Measurements from ENCODE around the gene TLCD3A.
"Not testable (repeated sequence)": the region's sequence is repeated elsewhere in the genome, so short reads cannot be mapped to it uniquely, and the experiment has no call there.

The TLCD3A gene

DNA sequence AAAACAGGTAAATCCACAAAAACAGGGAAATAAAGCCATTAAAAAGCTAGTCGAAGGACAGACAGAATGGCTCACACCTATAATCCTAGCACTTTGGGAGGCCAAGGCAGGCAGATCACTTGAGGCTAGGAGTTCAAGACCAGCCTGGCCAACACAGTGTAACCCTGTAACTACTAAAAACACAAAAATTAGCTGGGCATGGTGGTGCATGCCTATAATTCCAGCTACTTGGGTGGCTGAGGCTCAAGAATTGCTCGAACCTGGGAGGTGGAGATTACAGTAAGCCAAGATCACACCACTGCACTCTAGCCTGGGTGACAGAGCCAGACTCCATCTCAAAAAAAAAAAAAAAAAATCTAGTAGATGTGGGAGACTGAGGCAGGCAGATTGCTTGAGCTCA, 34.3 kb upstream of the TLCD3A start:
- not testable (repeated sequence) for DNase-seq, H3K27me3 Mint-ChIP-seq, H3K4me1 Mint-ChIP-seq, H3K9me3 Mint-ChIP-seq, H3K27ac Mint-ChIP-seq, H3K4me3 Mint-ChIP-seq
- CTCF ChIA-PET = interaction anchor here (0.6 to 5.9 kb wide), 5 partner anchors 10 to 287 kb away, joined by 3 to 99 read pairs (median 3); a partner anchor contains a TSS
- peaks cover 17% of the 10 kb centered on the region for H3K36me3 Mint-ChIP-seq

- Mint-ChIP-seq H3K27ac (no peak overlapping the region), H3K4me1 (no peaks in the 10 kb centered on the region), H3K27me3 (no peaks in the 10 kb centered on the region), H3K4me3 (no peak overlapping the region), H3K36me3 (peaks cover 17% of the 10 kb centered on the region), H3K9me3 (no peaks in the 10 kb centered on the region)
- DNase-seq = no peak
- CTCF ChIA-PET = interaction anchor here (0.7 to 5.9 kb wide), 14 partner anchors 8 to 554 kb away, joined by 3 to 99 read pairs (median 5); a partner anchor contains a TSS
Observed at GRCh38 chr17:699345-699744, 33.1 kb upstream of the TLCD3A start.

GRCh38 chr17:700504-701094, 31.8 kb upstream of the TLCD3A start:
- H3K9me3 Mint-ChIP-seq = no peaks in the 10 kb centered on the region
- H3K4me3 Mint-ChIP-seq = no peak overlapping the region
- CTCF ChIA-PET = interaction anchor here (0.7 to 5.9 kb wide), 24 partner anchors 9 to 555 kb away, joined by 3 to 99 read pairs (median 5); partner anchors contain the start of gene TIMM22
- peaks cover 9% of the 10 kb centered on the region for H3K36me3 Mint-ChIP-seq
- H3K4me1 Mint-ChIP-seq = no peaks in the 10 kb centered on the region
- H3K27me3 Mint-ChIP-seq = no peaks in the 10 kb centered on the region
- no peak overlapping the region for H3K27ac Mint-ChIP-seq
- no peak for DNase-seq

DNA sequence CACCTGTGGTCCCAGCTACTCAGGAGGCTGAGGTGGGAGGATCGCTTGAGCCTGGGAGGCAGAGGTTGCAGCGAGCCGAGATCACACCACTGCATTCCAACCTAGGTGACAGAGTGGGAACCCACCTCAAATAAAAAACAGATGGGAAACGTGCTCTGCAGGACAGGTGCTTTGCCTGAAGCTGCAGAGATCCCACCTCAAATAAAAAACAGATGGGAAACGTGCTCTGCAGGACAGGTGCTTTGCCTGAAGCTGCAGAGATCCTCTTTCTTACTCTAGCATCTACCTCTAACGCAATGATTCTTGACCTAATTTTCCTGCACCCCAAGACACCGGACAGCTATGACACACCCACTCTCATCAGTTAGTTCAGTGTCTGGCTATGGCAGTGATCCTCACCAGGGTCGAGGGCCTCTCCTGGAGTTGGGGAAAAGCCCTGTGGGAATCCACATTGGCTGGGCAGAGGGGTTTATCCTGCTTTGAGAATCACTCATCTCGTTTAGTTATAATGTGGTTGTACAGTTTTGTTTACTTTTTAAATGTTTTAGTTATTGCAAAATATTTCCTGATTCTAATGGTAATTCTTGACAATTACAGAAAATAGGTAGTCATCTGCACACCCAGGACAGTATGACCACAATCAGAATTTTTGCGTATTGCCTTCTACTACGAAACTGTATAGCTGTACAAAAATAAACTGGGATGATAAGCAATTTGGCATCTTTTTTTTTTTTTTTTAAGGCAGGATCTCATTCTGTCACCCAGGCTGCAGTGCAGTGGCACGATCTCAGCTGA, 29.1 kb upstream of the TLCD3A start:
- H3K4me3 Mint-ChIP-seq = no peak overlapping the region
- H3K4me1 Mint-ChIP-seq = peaks cover 3% of the 10 kb centered on the region
- no peak overlapping the region for H3K27ac Mint-ChIP-seq
- no peak for DNase-seq
- peaks cover 8% of the 10 kb centered on the region for H3K36me3 Mint-ChIP-seq
- H3K27me3 Mint-ChIP-seq = no peaks in the 10 kb centered on the region
- CTCF ChIA-PET = interaction anchor here (0.6 to 3.5 kb wide), 3 partner anchors 278 to 299 kb away, joined by 3 to 17 read pairs (median 3); no protein-coding TSS in a partner anchor
- no peaks in the 10 kb centered on the region for H3K9me3 Mint-ChIP-seq

GRCh38 chr17:704111-704864, 28.1 kb upstream of the TLCD3A start:
- Mint-ChIP-seq H3K4me1 (peaks cover 6% of the 10 kb centered on the region), H3K4me3 (no peak overlapping the region), H3K36me3 (peaks cover 13% of the 10 kb centered on the region), H3K9me3 (no peaks in the 10 kb centered on the region), H3K27me3 (no peaks in the 10 kb centered on the region), H3K27ac (no peak overlapping the region)
- CTCF ChIA-PET = interaction anchor here (0.6 to 3.5 kb wide), 5 partner anchors 12 to 292 kb away, joined by 3 to 17 read pairs (median 3); partner anchors contain the start of gene TIMM22
- no peak for DNase-seq

GRCh38 chr17:705011-705410, 27.4 kb upstream of the TLCD3A start:
- peaks cover 8% of the 10 kb centered on the region for H3K4me1 Mint-ChIP-seq
- H3K36me3 Mint-ChIP-seq = peaks cover 17% of the 10 kb centered on the region
- CTCF ChIA-PET = interaction anchor here (0.6 to 3.5 kb wide), 5 partner anchors 11 to 317 kb away, joined by 3 to 17 read pairs (median 3); partner anchors contain the start of gene TIMM22
- no peak for DNase-seq
- no peaks in the 10 kb centered on the region for H3K27me3 Mint-ChIP-seq
- no peaks in the 10 kb centered on the region for H3K9me3 Mint-ChIP-seq
- no peak overlapping the region for H3K27ac Mint-ChIP-seq
- H3K4me3 Mint-ChIP-seq = no peak overlapping the region

DNA sequence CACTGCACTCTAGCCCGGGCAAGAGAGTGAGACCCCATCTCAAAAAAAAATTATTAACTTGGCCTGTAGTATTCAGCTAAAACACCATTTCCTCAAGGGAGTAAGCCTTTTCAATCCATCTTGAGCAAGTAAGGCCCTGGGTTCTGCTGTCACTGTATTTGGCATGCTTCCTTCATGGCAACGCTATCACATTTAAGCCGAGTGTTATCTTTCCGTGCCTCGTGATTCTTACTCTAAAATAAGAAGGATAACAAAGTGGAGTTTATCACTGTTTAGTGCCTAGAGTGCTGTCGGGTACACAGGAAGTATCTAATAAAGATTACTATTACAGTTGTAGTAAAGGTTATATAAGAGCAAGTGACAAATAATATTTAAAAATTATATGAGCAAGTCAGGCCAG, 26.5 kb upstream of the TLCD3A start:
- Mint-ChIP-seq H3K27ac (no peak overlapping the region), H3K4me1 (peaks cover 8% of the 10 kb centered on the region), H3K9me3 (no peaks in the 10 kb centered on the region), H3K36me3 (peaks cover 17% of the 10 kb centered on the region), H3K27me3 (no peaks in the 10 kb centered on the region), H3K4me3 (no peak overlapping the region)
- CTCF ChIA-PET = interaction anchor here (0.8 to 3.5 kb wide), 3 partner anchors 291 to 318 kb away, joined by 3 to 17 read pairs (median 3); partner anchors contain the start of gene TIMM22
- DNase-seq = no peak

DNA sequence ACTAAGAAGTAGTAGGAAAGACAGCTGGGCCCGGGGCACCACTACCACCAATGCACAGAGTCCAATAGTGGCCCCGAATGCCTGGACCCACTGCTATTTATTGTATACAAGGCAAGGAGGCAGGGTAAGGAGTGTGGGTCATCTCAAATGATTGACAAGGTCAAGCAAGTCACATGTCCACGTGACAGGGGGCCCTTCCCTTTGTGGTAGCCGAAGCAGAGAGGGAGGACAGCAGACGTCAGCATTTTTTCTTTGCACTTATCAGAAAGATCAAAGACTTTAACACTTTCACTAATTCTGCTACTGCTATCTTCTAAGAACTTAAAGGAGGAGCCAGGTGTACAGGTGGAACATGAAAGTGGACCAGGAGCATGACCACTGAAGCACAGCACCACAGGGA, 24.3 kb upstream of the TLCD3A start:
- no peaks in the 10 kb centered on the region for H3K27me3 Mint-ChIP-seq
- CTCF ChIA-PET = no interaction called here
- peaks cover 17% of the 10 kb centered on the region for H3K4me1 Mint-ChIP-seq
- H3K27ac Mint-ChIP-seq = no peak overlapping the region
- H3K4me3 Mint-ChIP-seq = no peak overlapping the region
- DNase-seq = no peak
- H3K9me3 Mint-ChIP-seq = no peaks in the 10 kb centered on the region
- H3K36me3 Mint-ChIP-seq = peaks cover 17% of the 10 kb centered on the region

GRCh38 chr17:718075-718474, 14.3 kb upstream of the TLCD3A start:
- peaks cover 25% of the 10 kb centered on the region for H3K27me3 Mint-ChIP-seq
- peaks cover 6% of the 10 kb centered on the region for H3K36me3 Mint-ChIP-seq
- no peak overlapping the region for H3K4me3 Mint-ChIP-seq

GRCh38 chr17:720706-721539, 11.5 kb upstream of the TLCD3A start:
- Mint-ChIP-seq H3K4me3 (no peak overlapping the region), H3K4me1 (no peaks in the 10 kb centered on the region), H3K36me3 (no peaks in the 10 kb centered on the region), H3K9me3 (no peaks in the 10 kb centered on the region), H3K27ac (no peak overlapping the region), H3K27me3 (peaks cover 25% of the 10 kb centered on the region)
- CTCF ChIA-PET = no interaction called here
- no peak for DNase-seq

More at GRCh38 chr17:718075-718474, 14.3 kb upstream of the TLCD3A start:
- no peak overlapping the region for H3K27ac Mint-ChIP-seq
- H3K9me3 Mint-ChIP-seq = no peaks in the 10 kb centered on the region
- peaks cover 15% of the 10 kb centered on the region for H3K4me1 Mint-ChIP-seq
- no peak for DNase-seq
- CTCF ChIA-PET = interaction anchor here (0.7 to 1.1 kb wide), 2 partner anchors 19 to 544 kb away, joined by 3 read pairs; no protein-coding TSS in a partner anchor

DNA sequence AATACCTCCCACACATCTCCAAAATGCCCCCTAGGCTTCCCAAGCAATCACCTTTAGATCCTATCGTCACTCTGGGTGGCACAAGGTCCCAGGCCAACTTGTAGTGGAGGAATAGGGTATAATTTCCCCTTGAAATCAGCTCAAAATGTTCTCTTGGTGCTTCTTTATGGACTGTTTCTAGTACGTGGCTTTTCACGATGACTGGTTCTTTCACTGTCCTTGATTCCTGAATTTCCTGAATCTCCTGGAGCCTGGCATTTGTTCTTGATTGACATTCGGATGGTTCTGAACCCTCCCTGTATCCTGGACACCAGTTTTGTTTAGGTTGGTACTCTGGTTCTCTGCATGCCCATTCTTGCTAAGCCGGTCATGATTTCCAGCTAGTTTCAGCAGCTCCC, 10.9 kb upstream of the TLCD3A start:
- CTCF ChIA-PET = no interaction called here
- H3K36me3 Mint-ChIP-seq = no peaks in the 10 kb centered on the region
- no peak for DNase-seq
- H3K4me1 Mint-ChIP-seq = no peaks in the 10 kb centered on the region
- no peak overlapping the region for H3K4me3 Mint-ChIP-seq
- no peaks in the 10 kb centered on the region for H3K9me3 Mint-ChIP-seq
- H3K27me3 Mint-ChIP-seq = peaks cover 26% of the 10 kb centered on the region
- H3K27ac Mint-ChIP-seq = no peak overlapping the region

- Mint-ChIP-seq H3K4me3 (no peak overlapping the region), H3K27me3 (peaks cover 22% of the 10 kb centered on the region), H3K36me3 (no peaks in the 10 kb centered on the region), H3K4me1 (no peaks in the 10 kb centered on the region), H3K27ac (no peak overlapping the region), H3K9me3 (no peaks in the 10 kb centered on the region)
- DNase-seq = no peak
- CTCF ChIA-PET = no interaction called here
Observed at GRCh38 chr17:725084-725483, 7.3 kb upstream of the TLCD3A start.

GRCh38 chr17:725746-726145, 6.7 kb upstream of the TLCD3A start:
- CTCF ChIA-PET = no interaction called here
- Mint-ChIP-seq H3K9me3 (no peaks in the 10 kb centered on the region), H3K27me3 (peaks cover 22% of the 10 kb centered on the region), H3K4me3 (no peak overlapping the region), H3K4me1 (peaks cover under 1% of the 10 kb centered on the region), H3K27ac (no peak overlapping the region), H3K36me3 (no peaks in the 10 kb centered on the region)
- DNase-seq = no peak

Data from activated naive CD4-positive, alpha-beta T cell treated with anti-CD3 and anti-CD28 coated beads, Interleukin-2, amount 10 ng/mL, durations not matched to agents 7 days and 5 days (primary cell).